PC-9 (cell line): ENCODE data around the gene HDAC8.

Experiments used
- CTCF ChIP-seq: fragments of 200-600 bp; sonication (generic); conservative IDR thresholded peaks from 2 replicates; pipeline ENCODE4 v1.6.1; 2017; ENCODE audit warnings: mixed run types, antibody characterized with exemption, mild to moderate bottlenecking, moderate library complexity
- EZH2 ChIP-seq: fragments of 200-600 bp; sonication (generic); IDR thresholded peaks from 2 replicates; pipeline ENCODE4 v1.8.0; 2017; ENCODE audit warnings: antibody characterized with exemption, low read depth

GRCh38 chrX:72394518-72395170 is 178.0 kb downstream of the HDAC8 start:
- no peak for TF ChIP-seq EZH2
- TF ChIP-seq CTCF, result no peak
